Fibroblast of villous mesenchyme (primary cell): ENCODE results near the gene SLCO2A1. TPM values are rescaled to one million over a fixed set of nuclear protein-coding genes. Genes with fewer than 3 reads are reported as not detected.

Experiments used
- DNase-seq: peaks from one replicate; pipeline ENCODE4 v3.0.0-alpha.2; 2010; ENCODE audit warnings: low read depth
- H3K4me3 ChIP-seq: 2 replicates; pipeline ENCODE4 v1.5.1; 2011; ENCODE audit warnings: low read depth, mild to moderate bottlenecking, low read length
- CTCF ChIP-seq: IDR thresholded peaks from 2 replicates; pipeline ENCODE4 v1.5.1; 2012; ENCODE audit warnings: low read depth, mild to moderate bottlenecking, low read length; ENCODE audit not compliant: insufficient read depth
- total RNA-seq: library from RNA; depleted of rRNA; stranded (reverse); fragments of >200 nt; gene quantifications from 2 replicates; pipeline ENCODE4 v1.2.3, GENCODE V29; 2012

Gene SLCO2A1
- total RNA-seq, 1 donor, result 0.43 TPM

DNA sequence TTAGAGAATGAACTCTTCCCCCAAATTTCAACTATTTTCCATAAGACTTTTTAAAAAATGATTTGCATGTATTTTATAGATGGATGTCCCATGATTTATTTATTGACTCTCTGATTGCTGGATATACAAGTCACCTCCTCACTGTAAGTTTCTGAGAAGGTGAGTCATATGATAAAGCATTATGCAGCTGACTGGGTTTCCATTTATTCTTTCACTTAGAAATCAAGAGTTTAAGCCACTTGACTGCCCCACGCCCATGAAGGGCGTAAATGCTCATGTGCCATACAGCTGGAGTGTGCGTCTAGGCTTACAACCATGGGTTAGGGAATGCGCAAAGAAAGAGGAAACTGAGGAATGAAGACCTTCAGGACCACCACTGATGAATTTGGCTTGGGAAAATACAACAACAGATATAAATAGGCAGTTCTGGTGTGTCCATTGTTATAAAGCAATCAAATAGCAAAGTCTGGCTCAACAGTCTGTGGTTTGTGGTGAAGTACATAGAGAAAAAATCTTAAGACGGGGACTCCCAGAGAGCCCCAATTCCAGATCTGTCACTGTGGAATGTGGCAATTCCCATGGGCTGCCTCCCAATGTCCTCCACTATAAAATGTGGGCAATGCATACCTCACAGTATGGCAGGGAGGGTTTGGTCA, 20.3 kb downstream of the SLCO2A1 start:
- TF ChIP-seq CTCF, result no peak
- no peak overlapping the region for H3K4me3 ChIP-seq
- no peak for DNase-seq

- DNase-seq, result peak; percentile 25
- no peak for TF ChIP-seq CTCF
- H3K4me3 ChIP-seq, result no peak overlapping the region
Observed at GRCh38 chr3:134008630-134009156, 21.0 kb downstream of the SLCO2A1 start.

GRCh38 chr3:134007819-134008218, 21.9 kb downstream of the SLCO2A1 start:
- no peak for DNase-seq

GRCh38 chr3:134004841-134005240, 24.9 kb downstream of the SLCO2A1 start:
- no peak for TF ChIP-seq CTCF
- DNase-seq, result no peak
- H3K4me3 ChIP-seq, result no peak overlapping the region

More at GRCh38 chr3:134007819-134008218, 21.9 kb downstream of the SLCO2A1 start:
- TF ChIP-seq CTCF, result no peak
- H3K4me3 ChIP-seq, result no peak overlapping the region

DNA sequence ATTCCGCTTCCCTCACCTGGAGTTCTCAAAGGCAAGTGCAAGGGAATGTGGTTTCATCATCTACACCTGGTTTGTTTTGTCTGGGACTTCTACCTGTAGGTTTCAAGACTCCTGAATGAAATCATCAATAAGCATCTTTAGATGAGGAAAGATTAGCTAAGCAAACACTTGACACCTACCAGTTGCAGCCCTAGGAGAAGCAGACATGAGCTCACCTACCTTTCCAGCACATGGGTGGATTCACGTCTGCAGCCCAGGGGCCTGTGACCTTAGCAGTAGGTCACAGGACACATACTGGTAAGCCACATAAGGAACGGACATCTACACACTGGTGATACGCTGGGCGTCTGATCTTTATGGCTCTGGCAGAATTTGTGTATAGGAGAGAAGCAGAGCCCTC, 26.7 kb downstream of the SLCO2A1 start:
- H3K4me3 ChIP-seq, result no peak overlapping the region
- no peak for DNase-seq
- no peak for TF ChIP-seq CTCF

GRCh38 chr3:134002306-134002705, 27.4 kb downstream of the SLCO2A1 start:
- peak; percentile 26 for DNase-seq
- no peak for TF ChIP-seq CTCF

GRCh38 chr3:134001251-134001650, 28.5 kb downstream of the SLCO2A1 start:
- H3K4me3 ChIP-seq, result no peak overlapping the region
- no peak for TF ChIP-seq CTCF
- DNase-seq, result no peak

More at GRCh38 chr3:134002306-134002705, 27.4 kb downstream of the SLCO2A1 start:
- H3K4me3 ChIP-seq, result no peak overlapping the region
